HepG2 (cell line): ENCODE measurements around the gene PRKACA. TPM values are rescaled to one million over a fixed set of nuclear protein-coding genes. Genes with fewer than 3 reads are reported as not detected.

ENCODE experiments used
- KMT2A ChIP-seq: sonication (generic); formaldehyde crosslinking; IDR thresholded peaks from 2 replicates; pipeline ENCODE4 v1.4.0; 2020; ENCODE audit warnings: missing genetic modification reagents
- NPAS2 ChIP-seq: sonication (generic); formaldehyde crosslinking; IDR thresholded peaks from 2 replicates; pipeline ENCODE4 v1.8.0; 2022; ENCODE audit warnings: mild to moderate bottlenecking, missing genetic modification reagents, borderline replicate concordance
- PLRG1 ChIP-seq: fragments of 450-650 bp; conservative IDR thresholded peaks from 2 replicates; pipeline ENCODE4 v1.6.1; 2016
- POLR2A ChIP-seq, 2 experiments: IDR thresholded peaks; 2 replicates each; pipeline ENCODE4 v1.6.1; 2011; ENCODE audit warnings: low read depth in 2 of 2, low read length in 2 of 2, mild to moderate bottlenecking in 1 of 2, moderate library complexity in 1 of 2; ENCODE audit not compliant: insufficient read depth in 1 of 2
- RXRB ChIP-seq: IDR thresholded peaks from 2 replicates; pipeline ENCODE4 v1.6.1; 2016; ENCODE audit warnings: borderline replicate concordance, missing genetic modification reagents, missing compliant biosample characterization
- THRA ChIP-seq: sonication (generic); formaldehyde crosslinking; IDR thresholded peaks from 2 replicates; pipeline ENCODE4 v1.4.0; 2020; ENCODE audit warnings: missing genetic modification reagents, borderline replicate concordance
- ZBTB40 ChIP-seq, 2 experiments: fragments of 450-650 bp in 1 of 2; sonication (generic) in 1 of 2; formaldehyde crosslinking in 1 of 2; IDR thresholded peaks; 2 replicates each; pipeline versions ENCODE4 v1.6.1 to v1.8.0; 2016 to 2022; ENCODE audit warnings: antibody characterized with exemption in 1 of 2, mild to moderate bottlenecking in 1 of 2, missing genetic modification reagents in 1 of 2
- ZNF256 ChIP-seq: sonication (generic); formaldehyde crosslinking; conservative IDR thresholded peaks from 2 replicates; pipeline ENCODE4 v1.4.0; 2020; ENCODE audit warnings: missing genetic modification reagents
- ZNF460 ChIP-seq: sonication (generic); formaldehyde crosslinking; IDR thresholded peaks from 2 replicates; pipeline ENCODE4 v1.5.1; 2020; ENCODE audit warnings: missing genetic modification reagents, mild to moderate bottlenecking, borderline replicate concordance
- ZNF552 ChIP-seq: sonication (generic); formaldehyde crosslinking; IDR thresholded peaks from 2 replicates; pipeline ENCODE4 v1.9.0; 2022; ENCODE audit warnings: missing genetic modification reagents, mild to moderate bottlenecking, borderline replicate concordance
- ZSCAN9 ChIP-seq: IDR thresholded peaks from 2 replicates; pipeline ENCODE4 v1.6.1; 2016; ENCODE audit warnings: borderline replicate concordance
- polyA plus RNA-seq, 8 experiments: library from polyadenylated mRNA; depleted of rRNA in 3 of 8; stranded (reverse) in 7 of 8; unstranded in 1 of 8; fragments of >200 nt; fragmentation: Illumina TruSeq in 4 of 8; extraction: Trizol in 4 of 8; gene quantifications; 2 replicates each; pipeline versions ENCODE4 v1.2.1 to v1.2.3, GENCODE V29; 2011 to 2016; ENCODE audit warnings: low read depth in 4 of 8, missing spikeins in 1 of 8, mixed read lengths in 1 of 8; ENCODE audit not compliant: insufficient read depth in 1 of 8
- total RNA-seq, 5 experiments: library from RNA; depleted of rRNA; stranded (reverse); fragments of >200 nt; fragmentation: Illumina TruSeq; extraction: Trizol; gene quantifications; 2 replicates each; pipeline ENCODE4 v1.2.3, GENCODE V29; 2016; ENCODE audit warnings: low read depth in 1 of 5
- TF ChIP-seq, protein P1 (sequence below): sonication (generic); formaldehyde crosslinking; IDR thresholded peaks from 2 replicates; pipeline ENCODE4 v1.4.0; 2020; ENCODE audit warnings: missing genetic modification reagents

The PRKACA gene
- total and polyA plus RNA-seq, 2 of the 13 experiments (the other 11 are each of a cell fraction or from before 2014, with no cell fraction given) = 11.0 to 18.2 TPM

DNA sequence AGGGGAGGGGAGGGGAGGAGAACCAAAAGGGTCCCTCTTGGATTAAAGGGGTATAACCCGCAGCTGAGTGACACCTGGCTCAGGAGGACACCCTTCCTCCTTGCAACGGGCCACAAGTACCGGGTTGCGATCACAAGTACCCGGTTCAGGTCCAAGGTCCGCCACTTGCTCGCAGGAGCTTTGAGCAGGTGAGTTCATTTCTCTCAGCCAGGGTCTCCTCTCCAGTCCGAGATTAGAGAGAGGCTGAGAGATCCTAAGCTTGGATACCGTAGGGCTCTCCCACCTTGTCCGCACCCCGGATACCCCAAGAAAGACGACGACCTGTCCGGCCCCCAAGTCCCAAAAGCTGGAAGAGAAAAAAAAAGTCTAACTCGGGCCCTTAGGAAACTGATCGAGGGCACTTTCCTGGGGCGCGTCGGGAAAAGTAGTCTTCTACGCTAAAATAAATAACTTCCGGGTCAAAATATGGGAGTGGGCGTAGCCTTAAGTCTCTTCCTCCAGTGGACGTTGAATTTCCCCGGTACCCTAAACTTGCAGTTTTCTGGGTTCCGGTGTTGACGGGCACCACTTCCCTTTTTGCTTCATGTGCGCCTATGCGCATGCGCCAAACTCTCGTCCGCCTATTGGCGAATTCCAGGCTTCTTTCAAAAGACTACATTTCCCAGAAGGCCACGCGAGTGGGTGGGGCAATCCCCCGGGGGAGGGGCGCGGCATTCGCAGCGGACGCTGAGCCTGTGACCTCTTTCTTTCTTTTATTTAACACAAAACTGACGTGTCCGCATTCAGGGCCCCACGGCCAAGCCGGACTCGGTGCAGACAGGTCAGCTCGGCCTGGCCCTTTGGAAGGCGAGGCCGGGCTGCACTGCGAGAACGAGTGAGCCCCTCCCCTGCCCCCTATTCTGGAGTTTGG is 36.4 kb downstream of the PRKACA start (continued):
- TF ChIP-seq THRA (CRISPR knock-in tag) = peak; percentile 23; the same call in 1 of the 2 replicates
- TF ChIP-seq ZNF460 (CRISPR knock-in tag) = no peak
- peak; percentile 77 for TF ChIP-seq ZBTB40 (IDR thresholded peaks at IDR 0.05)
- peak; percentile 77 for TF ChIP-seq ZBTB40 (CRISPR knock-in tag; IDR thresholded peaks at IDR 0.05)
- TF ChIP-seq, protein P1, sequence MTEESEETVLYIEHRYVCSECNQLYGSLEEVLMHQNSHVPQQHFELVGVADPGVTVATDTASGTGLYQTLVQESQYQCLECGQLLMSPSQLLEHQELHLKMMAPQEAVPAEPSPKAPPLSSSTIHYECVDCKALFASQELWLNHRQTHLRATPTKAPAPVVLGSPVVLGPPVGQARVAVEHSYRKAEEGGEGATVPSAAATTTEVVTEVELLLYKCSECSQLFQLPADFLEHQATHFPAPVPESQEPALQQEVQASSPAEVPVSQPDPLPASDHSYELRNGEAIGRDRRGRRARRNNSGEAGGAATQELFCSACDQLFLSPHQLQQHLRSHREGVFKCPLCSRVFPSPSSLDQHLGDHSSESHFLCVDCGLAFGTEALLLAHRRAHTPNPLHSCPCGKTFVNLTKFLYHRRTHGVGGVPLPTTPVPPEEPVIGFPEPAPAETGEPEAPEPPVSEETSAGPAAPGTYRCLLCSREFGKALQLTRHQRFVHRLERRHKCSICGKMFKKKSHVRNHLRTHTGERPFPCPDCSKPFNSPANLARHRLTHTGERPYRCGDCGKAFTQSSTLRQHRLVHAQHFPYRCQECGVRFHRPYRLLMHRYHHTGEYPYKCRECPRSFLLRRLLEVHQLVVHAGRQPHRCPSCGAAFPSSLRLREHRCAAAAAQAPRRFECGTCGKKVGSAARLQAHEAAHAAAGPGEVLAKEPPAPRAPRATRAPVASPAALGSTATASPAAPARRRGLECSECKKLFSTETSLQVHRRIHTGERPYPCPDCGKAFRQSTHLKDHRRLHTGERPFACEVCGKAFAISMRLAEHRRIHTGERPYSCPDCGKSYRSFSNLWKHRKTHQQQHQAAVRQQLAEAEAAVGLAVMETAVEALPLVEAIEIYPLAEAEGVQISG (CRISPR knock-in tag) = peak; percentile 92
- TF ChIP-seq RXRB = peak; percentile 36; the same call in 1 of the 2 replicates
- peak; percentile 82 to 87 for TF ChIP-seq POLR2A (IDR thresholded peaks at IDR 0.05; ENCODE audit: insufficient read depth in 1 of 2, low read depth in 2 of 2, low read length in 2 of 2)
- no peak for TF ChIP-seq ZNF552
- peak; percentile 19; the same call in 1 of the 2 replicates for TF ChIP-seq ZSCAN9 (CRISPR knock-in tag)
- no peak for TF ChIP-seq NPAS2
- no peak for TF ChIP-seq ZNF256
- peak; percentile 66; the same call in 1 of the 2 replicates for TF ChIP-seq KMT2A
- no peak for TF ChIP-seq PLRG1
